H1 (cell line): Measurements from ENCODE around the gene LTC4S. TPM values are rescaled to one million over a fixed set of nuclear protein-coding genes. Genes with fewer than 3 reads are reported as not detected.

ENCODE experiments used
- BRCA1 ChIP-seq: IDR thresholded peaks from 2 replicates; pipeline ENCODE4 v1.6.1; 2012; ENCODE audit warnings: low read depth, low read length, improper control_type of control experiment
- CEBPB ChIP-seq: IDR thresholded peaks from 2 replicates; pipeline ENCODE4 v1.6.1; 2012; ENCODE audit warnings: low read depth, low read length
- CHD2 ChIP-seq: IDR thresholded peaks from 2 replicates; pipeline ENCODE4 v1.6.1; 2012; ENCODE audit warnings: low read length, improper control_type of control experiment
- CTBP2 ChIP-seq: IDR thresholded peaks from 2 replicates; pipeline ENCODE4 v1.7.0; 2011; ENCODE audit warnings: borderline replicate concordance, mild to moderate bottlenecking, moderate library complexity, mixed read lengths, low read length; ENCODE audit not compliant: insufficient read depth, insufficient read length
- E2F6 ChIP-seq: IDR thresholded peaks from 2 replicates; pipeline ENCODE4 v1.6.1; 2012; ENCODE audit warnings: inconsistent platforms
- EP300 ChIP-seq, 2 experiments: IDR thresholded peaks; 1 replicate in 1 of 2; 2 replicates in 1 of 2; pipeline ENCODE4 v1.6.1; 2011 to 2012; ENCODE audit warnings: low read depth in 2 of 2, low read length in 2 of 2, mild to moderate bottlenecking in 2 of 2, borderline replicate concordance in 1 of 2, inconsistent platforms in 1 of 2, moderate library complexity in 1 of 2
- GABPA ChIP-seq: IDR thresholded peaks from 2 replicates; pipeline ENCODE4 v1.6.1; 2011; ENCODE audit warnings: mild to moderate bottlenecking, low read length, moderate library complexity, borderline replicate concordance; ENCODE audit not compliant: insufficient read depth
- JUN ChIP-seq: IDR thresholded peaks from 2 replicates; pipeline ENCODE4 v1.6.1; 2011; ENCODE audit warnings: low read depth, mild to moderate bottlenecking, improper control_type of control experiment, low read length
- KDM5A ChIP-seq: fragments of 200-600 bp; IDR thresholded peaks from 2 replicates; pipeline ENCODE4 v1.7.1; 2012; ENCODE audit warnings: mild to moderate bottlenecking, low read length, inconsistent platforms, mixed read lengths
- NANOG ChIP-seq: IDR thresholded peaks from 2 replicates; pipeline ENCODE4 v1.6.1; 2011; ENCODE audit warnings: low read length, low read depth, mild to moderate bottlenecking, inconsistent platforms; ENCODE audit not compliant: insufficient read depth, poor library complexity, severe bottlenecking
- NRF1 ChIP-seq: IDR thresholded peaks from 2 replicates; pipeline ENCODE4 v1.6.1; 2011; ENCODE audit warnings: mild to moderate bottlenecking, low read depth, low read length, improper control_type of control experiment
- PHF8 ChIP-seq: fragments of 200-600 bp; sonication (generic); conservative IDR thresholded peaks from 2 replicates; pipeline ENCODE4 v1.7.1; 2012; ENCODE audit warnings: low read depth, mild to moderate bottlenecking, inconsistent platforms, low read length, moderate library complexity
- POLR2AphosphoS5 ChIP-seq: IDR thresholded peaks from 2 replicates; pipeline ENCODE4 v1.6.1; 2011; ENCODE audit warnings: low read depth, low read length
- RAD21 ChIP-seq, 2 experiments: IDR thresholded peaks in 1 of 2; conservative IDR thresholded peaks in 1 of 2; 2 replicates each; pipeline ENCODE4 v1.6.1; 2011; ENCODE audit warnings: low read depth in 2 of 2, low read length in 2 of 2, improper control_type of control experiment in 1 of 2, inconsistent platforms in 1 of 2, mild to moderate bottlenecking in 1 of 2, moderate library complexity in 1 of 2
- RBBP5 ChIP-seq: IDR thresholded peaks from 2 replicates; pipeline ENCODE4 v1.7.1; 2012; ENCODE audit warnings: low read depth, mild to moderate bottlenecking, inconsistent platforms, low read length, moderate library complexity, borderline replicate concordance
- RFX5 ChIP-seq: IDR thresholded peaks from 2 replicates; pipeline ENCODE4 v1.6.1; 2011; ENCODE audit warnings: low read depth, low read length, improper control_type of control experiment, borderline replicate concordance
- RNF2 ChIP-seq: fragments of 200-900, 300-1000 bp; sonication (generic); IDR thresholded peaks from 2 replicates; pipeline ENCODE4 v1.7.1; 2016; ENCODE audit warnings: borderline replicate concordance, low read depth, mild to moderate bottlenecking, antibody characterized with exemption, low read length; ENCODE audit not compliant: poor library complexity, severe bottlenecking; ENCODE audit errors: missing control alignments
- SIN3A ChIP-seq, 2 experiments: IDR thresholded peaks in 1 of 2; conservative IDR thresholded peaks in 1 of 2; 2 replicates each; pipeline ENCODE4 v1.6.1; 2011 to 2012; ENCODE audit warnings: low read length in 2 of 2, improper control_type of control experiment in 1 of 2, low read depth in 1 of 2, mild to moderate bottlenecking in 1 of 2
- SP1 ChIP-seq: IDR thresholded peaks from 2 replicates; pipeline ENCODE4 v1.6.1; 2011; ENCODE audit warnings: low read depth, low read length
- SRF ChIP-seq: IDR thresholded peaks from 2 replicates; pipeline ENCODE4 v1.6.1; 2011; ENCODE audit warnings: mild to moderate bottlenecking, low read depth, low read length, moderate library complexity
- SUZ12 ChIP-seq: fragments of 200-600 bp; sonication (generic); IDR thresholded peaks from 2 replicates; pipeline ENCODE4 v1.6.1; 2012; ENCODE audit warnings: mild to moderate bottlenecking, inconsistent platforms, low read length, moderate library complexity, mixed read lengths
- TBP ChIP-seq: IDR thresholded peaks from 2 replicates; pipeline ENCODE4 v1.6.1; 2011; ENCODE audit warnings: low read depth, low read length, improper control_type of control experiment
- polyA plus RNA-seq, 7 experiments: library from polyadenylated mRNA; depleted of rRNA in 3 of 7; stranded (reverse) in 5 of 7; unstranded in 2 of 7; fragments of >200 nt in 5 of 7; fragments of 200-250 nt in 2 of 7; gene quantifications; 1 replicate in 5 of 7; 2 replicates in 1 of 7; 4 replicates in 1 of 7; pipeline versions ENCODE4 v1.2.1 to v1.2.3, GENCODE V29; 2011 to 2013; ENCODE audit warnings: missing spikeins in 2 of 7, mixed read lengths in 2 of 7
- total RNA-seq: library from RNA; stranded (reverse); fragmentation: NEBNext Ultra II Directional; extraction: Animal tissue kit (Norgen Biotek cat#: 25700); gene quantifications from 2 replicates; pipeline ENCODE4 v1.2.1, GENCODE V29; 2021

Gene LTC4S
- total and polyA plus RNA-seq, 2 of the 8 experiments (the other 6 are each of a cell fraction or from before 2014, with no cell fraction given): 2.2 to 3.7 TPM

GRCh38 chr5:179818746-179819295 lies 25.0 kb downstream of the LTC4S start (continued):
- TF ChIP-seq RNF2: peak; percentile 18
- TF ChIP-seq GABPA: peak; percentile 46; the same call in 1 of the 2 replicates
- TF ChIP-seq RBBP5: 0 out of 2 replicates have a peak, but pooled peaks have one; percentile 44
- no peak for TF ChIP-seq SRF
- peak; percentile 30; the same call in 1 of the 2 replicates for TF ChIP-seq TBP
- peak; percentile 35; the same call in 1 of the 2 replicates for TF ChIP-seq SUZ12
- no peak for TF ChIP-seq NRF1
- no peak for TF ChIP-seq RFX5
- TF ChIP-seq SIN3A (conservative IDR thresholded peaks at IDR 0.05 in 1 of 2, IDR thresholded peaks at IDR 0.05 in 1 of 2; ENCODE audit: low read depth in 1 of 2, low read length in 2 of 2): peak; percentile 31 to 63; a peak in 3 of 4 replicates
- no peak for TF ChIP-seq NANOG
- TF ChIP-seq SP1: 0 out of 2 replicates have a peak, but pooled peaks have one; percentile 9
- TF ChIP-seq EP300 (IDR thresholded peaks at IDR 0.05; ENCODE audit: borderline replicate concordance in 1 of 2, low read depth in 2 of 2, low read length in 2 of 2): peak in 1 of 2 experiments; percentile 68; a peak in 1 of 3 replicates
- no peak for TF ChIP-seq BRCA1
- TF ChIP-seq CTBP2: peak; percentile 63
- peak; percentile 54; the same call in 1 of the 2 replicates for TF ChIP-seq POLR2AphosphoS5
- no peak; the same call in 1 of the 2 replicates for TF ChIP-seq PHF8
- 0 out of 2 replicates have a peak, but pooled peaks have one; percentile 25 for TF ChIP-seq JUN
- no peak; the same call in 1 of the 2 replicates for TF ChIP-seq E2F6
- TF ChIP-seq CHD2: no peak
- no peak; a peak in 1 of 4 replicates for TF ChIP-seq RAD21 (IDR thresholded peaks at IDR 0.05 in 1 of 2, conservative IDR thresholded peaks at IDR 0.05 in 1 of 2; ENCODE audit: low read depth in 2 of 2, low read length in 2 of 2)
- TF ChIP-seq CEBPB: peak; percentile 61; the same call in 1 of the 2 replicates
- no peak for TF ChIP-seq KDM5A
